Adrenal gland (tissue), 5 donors: ENCODE measurements around the gene CMIP.

ENCODE experiments used
- CTCF ChIP-seq, 6 experiments: fragments of 450-650 bp in 4 of 6; fragments of 200-600 bp in 2 of 6; sonication (generic) in 1 of 6; IDR thresholded peaks; 1 replicate in 5 of 6; 2 replicates in 1 of 6; pipeline versions ENCODE4 v1.5.1 to v1.8.0; 2016 to 2021; ENCODE audit warnings: antibody characterized with exemption in 6 of 6, mild to moderate bottlenecking in 2 of 6, moderate library complexity in 1 of 6
- POLR2A ChIP-seq, 2 donors: fragments of 450-650 bp; IDR thresholded peaks; one replicate each; pipeline ENCODE4 v1.6.1; 2017; ENCODE audit warnings: antibody characterized with exemption in 2 of 2, mild to moderate bottlenecking in 2 of 2, moderate library complexity in 1 of 2
- donor health status: DM: no; HTN: no; CAD: no.

- TF ChIP-seq CTCF (IDR thresholded peaks at IDR 0.05) = no peak
- TF ChIP-seq POLR2A (IDR thresholded peaks at IDR 0.05) = no peak
Measured at GRCh38 chr16:81575834-81576233, 131.2 kb downstream of the CMIP start.
